ENCODE results near the gene GUK1. TPM values are rescaled to one million over a fixed set of nuclear protein-coding genes. Genes with fewer than 3 reads are reported as not detected.

GUK1 gene
- polyA plus RNA-seq, 1 donor from 2014 or later, result 502 TPM

- Histone ChIP-seq H3K4me2 (ENCODE audit: low read length) (no peak overlapping the region), H3K36me3 (ENCODE audit: insufficient read depth, low read length) (no peaks in the 10 kb centered on the region), H3K9ac (ENCODE audit: low read length) (no peak overlapping the region), H3K27ac (ENCODE audit: low read length) (no peak overlapping the region), H3K4me3 (ENCODE audit: low read length) (no peak overlapping the region), H3K79me2 (replicated peaks; ENCODE audit: insufficient read depth, low read length) (peaks cover 26% of the 10 kb centered on the region), H3F3A (ENCODE audit: insufficient read depth, low read length, poor library complexity, severe bottlenecking) (no peaks in the 10 kb centered on the region), H3K27me3 (ENCODE audit: insufficient read depth, low read depth, low read length) (no peaks in the 10 kb centered on the region), H4K20me1 (ENCODE audit: insufficient read depth) (peaks cover 16% of the 10 kb centered on the region), H2AFZ (ENCODE audit: low read depth, low read length) (no peak overlapping the region), H3K9me2 (ENCODE audit: insufficient read depth, low read length) (no peaks in the 10 kb centered on the region), H3K9me3 (ENCODE audit: low read length) (no peaks in the 10 kb centered on the region)
- TF ChIP-seq SMC3 (conservative IDR thresholded peaks at IDR 0.05; ENCODE audit: poor library complexity), result no peak
Observed at GRCh38 chr1:228144193-228144992, 4.3 kb downstream of the GUK1 start.

- Histone ChIP-seq H3K4me2 (ENCODE audit: low read length) (no peak overlapping the region), H3K27ac (ENCODE audit: low read length) (no peak overlapping the region), H3K4me3 (ENCODE audit: low read length) (no peak overlapping the region), H3F3A (ENCODE audit: insufficient read depth, low read length, poor library complexity, severe bottlenecking) (no peaks in the 10 kb centered on the region), H3K9ac (ENCODE audit: low read length) (no peak overlapping the region), H2AFZ (ENCODE audit: low read depth, low read length) (no peak overlapping the region), H3K79me2 (replicated peaks; ENCODE audit: insufficient read depth, low read length) (peaks cover 26% of the 10 kb centered on the region), H3K9me2 (ENCODE audit: insufficient read depth, low read length) (no peaks in the 10 kb centered on the region), H3K27me3 (ENCODE audit: insufficient read depth, low read depth, low read length) (no peaks in the 10 kb centered on the region), H4K20me1 (ENCODE audit: insufficient read depth) (peaks cover 16% of the 10 kb centered on the region), H3K9me3 (ENCODE audit: low read length) (no peaks in the 10 kb centered on the region), H3K36me3 (ENCODE audit: insufficient read depth, low read length) (no peaks in the 10 kb centered on the region)
- TF ChIP-seq EZH2 (IDR thresholded peaks at IDR 0.05; ENCODE audit: borderline replicate concordance, insufficient read depth, low read length, poor library complexity, severe bottlenecking) (no peak), POLR2AphosphoS5 (IDR thresholded peaks at IDR 0.05) (no peak), TAF1 (IDR thresholded peaks at IDR 0.05; ENCODE audit: low read depth) (no peak), MXI1 (conservative IDR thresholded peaks at IDR 0.05; ENCODE audit: poor library complexity, severe bottlenecking) (no peak), REST (IDR thresholded peaks at IDR 0.05; ENCODE audit: borderline replicate concordance) (no peak), RAD21 (conservative IDR thresholded peaks at IDR 0.05) (no peak), EP300 (conservative IDR thresholded peaks at IDR 0.05; ENCODE audit: poor library complexity, severe bottlenecking) (no peak)
- TF ChIP-seq, protein P1, sequence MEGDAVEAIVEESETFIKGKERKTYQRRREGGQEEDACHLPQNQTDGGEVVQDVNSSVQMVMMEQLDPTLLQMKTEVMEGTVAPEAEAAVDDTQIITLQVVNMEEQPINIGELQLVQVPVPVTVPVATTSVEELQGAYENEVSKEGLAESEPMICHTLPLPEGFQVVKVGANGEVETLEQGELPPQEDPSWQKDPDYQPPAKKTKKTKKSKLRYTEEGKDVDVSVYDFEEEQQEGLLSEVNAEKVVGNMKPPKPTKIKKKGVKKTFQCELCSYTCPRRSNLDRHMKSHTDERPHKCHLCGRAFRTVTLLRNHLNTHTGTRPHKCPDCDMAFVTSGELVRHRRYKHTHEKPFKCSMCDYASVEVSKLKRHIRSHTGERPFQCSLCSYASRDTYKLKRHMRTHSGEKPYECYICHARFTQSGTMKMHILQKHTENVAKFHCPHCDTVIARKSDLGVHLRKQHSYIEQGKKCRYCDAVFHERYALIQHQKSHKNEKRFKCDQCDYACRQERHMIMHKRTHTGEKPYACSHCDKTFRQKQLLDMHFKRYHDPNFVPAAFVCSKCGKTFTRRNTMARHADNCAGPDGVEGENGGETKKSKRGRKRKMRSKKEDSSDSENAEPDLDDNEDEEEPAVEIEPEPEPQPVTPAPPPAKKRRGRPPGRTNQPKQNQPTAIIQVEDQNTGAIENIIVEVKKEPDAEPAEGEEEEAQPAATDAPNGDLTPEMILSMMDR (IDR thresholded peaks at IDR 0.05; ENCODE audit: poor library complexity, severe bottlenecking), result no peak
Observed at GRCh38 chr1:228144993-228145343, 4.9 kb downstream of the GUK1 start.
